Mucosa of rectum (tissue), 2 donors: ENCODE results near the gene MYO1D.
"Not testable (repeated sequence)": the region's sequence is repeated elsewhere in the genome, so short reads cannot be mapped to it uniquely, and the experiment has no call there.

Experiments
- H3K27ac ChIP-seq, 2 donors: one replicate each; pipeline ENCODE4 v1.7.0; 2013; ENCODE audit warnings: inconsistent platforms in 2 of 2, low read depth in 2 of 2, low read length in 2 of 2
- H3K27me3 ChIP-seq, 2 donors: one replicate each; pipeline ENCODE4 v1.7.0; 2013; ENCODE audit warnings: low read length in 2 of 2; ENCODE audit not compliant: control insufficient read depth in 2 of 2, insufficient read depth in 2 of 2
- H3K36me3 ChIP-seq, 2 donors: one replicate each; pipeline ENCODE4 v1.7.0; 2013; ENCODE audit warnings: low read length in 2 of 2; ENCODE audit not compliant: control insufficient read depth in 2 of 2, insufficient read depth in 2 of 2
- H3K4me1 ChIP-seq, 2 donors: one replicate each; pipeline ENCODE4 v1.7.0; 2013; ENCODE audit warnings: low read length in 2 of 2, mild to moderate bottlenecking in 1 of 2; ENCODE audit not compliant: control insufficient read depth in 2 of 2, insufficient read depth in 2 of 2
- H3K4me3 ChIP-seq, 2 donors: one replicate each; pipeline ENCODE4 v1.7.0; 2013; ENCODE audit warnings: low read length in 2 of 2
- H3K9ac ChIP-seq, 2 donors: one replicate each; pipeline ENCODE4 v1.7.0; 2013; ENCODE audit warnings: low read length in 2 of 2, low read depth in 1 of 2, mild to moderate bottlenecking in 1 of 2
- H3K9me3 ChIP-seq, 2 donors: one replicate each; pipeline ENCODE4 v1.7.0; 2013; ENCODE audit warnings: low read length in 2 of 2; ENCODE audit not compliant: control insufficient read depth in 2 of 2
- donor health status: healthy.
- donor health status: Normal muscosa, but diverticular disease.

Gene MYO1D

GRCh38 chr17:32755045-32755805 lies 121.7 kb downstream of the MYO1D start:
- no peaks in the 10 kb centered on the region for H3K9me3 ChIP-seq
- H3K9ac ChIP-seq, result no peak overlapping the region
- no peak overlapping the region for H3K4me3 ChIP-seq
- H3K27me3 ChIP-seq, result no peaks in the 10 kb centered on the region
- H3K4me1 ChIP-seq, result peaks cover 0 to 6% of the 10 kb centered on the region in 2 donors
- H3K27ac ChIP-seq, result no peak overlapping the region
- H3K36me3 ChIP-seq, result peaks cover 15 to 17% of the 10 kb centered on the region in 2 donors

- Histone ChIP-seq H3K4me1 (peaks cover 0 to 9% of the 10 kb centered on the region in 2 donors), H3K36me3 (peaks cover 10 to 13% of the 10 kb centered on the region in 2 donors), H3K27ac (no peak overlapping the region), H3K9me3 (no peaks in the 10 kb centered on the region), H3K4me3 (no peak overlapping the region), H3K27me3 (no peaks in the 10 kb centered on the region), H3K9ac (no peak overlapping the region)
Measured at GRCh38 chr17:32752934-32753333, 124.0 kb downstream of the MYO1D start.

GRCh38 chr17:32747856-32748255 lies 129.1 kb downstream of the MYO1D start:
- Histone ChIP-seq H3K4me3 (no peak overlapping the region), H3K9ac (no peak overlapping the region), H3K27me3 (no peaks in the 10 kb centered on the region), H3K27ac (no peak overlapping the region), H3K4me1 (peaks cover 0 to 3% of the 10 kb centered on the region in 2 donors), H3K36me3 (peaks cover 18 to 22% of the 10 kb centered on the region in 2 donors), H3K9me3 (no peaks in the 10 kb centered on the region)

DNA sequence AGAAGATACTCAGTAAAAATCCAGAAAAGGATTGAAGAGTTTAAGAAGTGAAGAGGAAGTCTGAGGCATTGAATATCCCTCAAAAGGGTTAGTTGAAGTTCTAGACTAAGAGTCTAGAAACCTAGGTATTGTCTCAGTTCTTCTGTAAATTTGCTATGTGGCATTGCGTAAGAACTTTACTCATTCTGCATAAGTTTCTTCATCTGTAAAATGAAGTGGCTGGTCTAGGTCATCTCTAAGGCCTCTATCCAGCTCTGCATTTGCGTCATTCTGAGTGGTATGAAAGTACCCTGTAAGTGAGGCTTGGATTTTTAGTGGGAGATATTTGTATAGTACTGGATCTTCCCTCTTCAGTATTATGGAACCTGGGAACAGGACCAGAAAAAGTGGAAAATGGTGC lies 130.2 kb downstream of the MYO1D start:
- Histone ChIP-seq H3K4me1 (peaks cover 0 to 3% of the 10 kb centered on the region in 2 donors), H3K27ac (no peak overlapping the region), H3K9ac (no peak overlapping the region), H3K27me3 (no peaks in the 10 kb centered on the region), H3K36me3 (peaks cover 22 to 28% of the 10 kb centered on the region in 2 donors), H3K9me3 (no peaks in the 10 kb centered on the region), H3K4me3 (no peak overlapping the region)

- H3K27me3 ChIP-seq, result no peaks in the 10 kb centered on the region
- peaks cover 22 to 31% of the 10 kb centered on the region in 2 donors for H3K36me3 ChIP-seq
- peaks cover 0 to 3% of the 10 kb centered on the region in 2 donors for H3K4me1 ChIP-seq
- H3K4me3 ChIP-seq, result no peak overlapping the region
- H3K9ac ChIP-seq, result no peak overlapping the region
- H3K9me3 ChIP-seq, result no peaks in the 10 kb centered on the region
- no peak overlapping the region for H3K27ac ChIP-seq
Measured at GRCh38 chr17:32746280-32746679, 130.6 kb downstream of the MYO1D start.

- no peaks in the 10 kb centered on the region for H3K27me3 ChIP-seq
- peaks cover 30 to 35% of the 10 kb centered on the region in 2 donors for H3K36me3 ChIP-seq
- H3K9ac ChIP-seq, result no peak overlapping the region
- H3K4me3 ChIP-seq, result no peak overlapping the region
- no peaks in the 10 kb centered on the region for H3K4me1 ChIP-seq
- H3K27ac ChIP-seq, result no peak overlapping the region
- H3K9me3 ChIP-seq, result no peaks in the 10 kb centered on the region
Measured at GRCh38 chr17:32742681-32743538, 134.0 kb downstream of the MYO1D start.

DNA sequence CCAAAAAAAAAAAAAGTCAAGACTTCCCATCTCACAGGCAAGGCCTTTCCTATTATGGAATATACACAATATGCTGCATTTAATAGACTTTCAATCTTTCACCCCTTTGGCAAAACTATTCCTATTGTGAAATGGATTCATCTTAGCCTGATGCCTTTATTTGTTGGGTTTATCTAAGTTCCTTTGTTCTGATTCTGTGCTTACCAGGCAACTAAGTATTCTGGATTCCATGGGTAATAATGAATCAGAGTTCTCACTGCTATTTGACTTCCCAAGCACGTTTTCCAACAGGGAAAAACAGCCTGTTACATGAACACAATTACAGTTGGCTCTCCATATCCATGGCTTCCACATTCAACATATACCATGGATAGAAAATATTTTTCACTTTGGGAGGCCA lies 135.5 kb downstream of the MYO1D start:
- H3K27me3 ChIP-seq, result no peaks in the 10 kb centered on the region
- no peaks in the 10 kb centered on the region for H3K4me1 ChIP-seq
- H3K9ac ChIP-seq, result no peak overlapping the region
- H3K9me3 ChIP-seq, result no peaks in the 10 kb centered on the region
- no peak overlapping the region for H3K27ac ChIP-seq
- H3K36me3 ChIP-seq, result peaks cover 34 to 37% of the 10 kb centered on the region in 2 donors
- no peak overlapping the region for H3K4me3 ChIP-seq

GRCh38 chr17:32739722-32740121 lies 137.2 kb downstream of the MYO1D start:
- no peak overlapping the region for H3K27ac ChIP-seq
- no peaks in the 10 kb centered on the region for H3K27me3 ChIP-seq
- no peaks in the 10 kb centered on the region for H3K4me1 ChIP-seq
- H3K9me3 ChIP-seq, result no peaks in the 10 kb centered on the region
- no peak overlapping the region for H3K4me3 ChIP-seq
- peaks cover 36 to 38% of the 10 kb centered on the region in 2 donors for H3K36me3 ChIP-seq
- H3K9ac ChIP-seq, result no peak overlapping the region

- not testable (repeated sequence) for H3K27ac ChIP-seq, H3K9me3 ChIP-seq, H3K4me1 ChIP-seq, H3K27me3 ChIP-seq, H3K4me3 ChIP-seq, H3K9ac ChIP-seq
- peaks cover 32 to 36% of the 10 kb centered on the region in 2 donors for H3K36me3 ChIP-seq
Measured at GRCh38 chr17:32739151-32739550, 137.8 kb downstream of the MYO1D start.

DNA sequence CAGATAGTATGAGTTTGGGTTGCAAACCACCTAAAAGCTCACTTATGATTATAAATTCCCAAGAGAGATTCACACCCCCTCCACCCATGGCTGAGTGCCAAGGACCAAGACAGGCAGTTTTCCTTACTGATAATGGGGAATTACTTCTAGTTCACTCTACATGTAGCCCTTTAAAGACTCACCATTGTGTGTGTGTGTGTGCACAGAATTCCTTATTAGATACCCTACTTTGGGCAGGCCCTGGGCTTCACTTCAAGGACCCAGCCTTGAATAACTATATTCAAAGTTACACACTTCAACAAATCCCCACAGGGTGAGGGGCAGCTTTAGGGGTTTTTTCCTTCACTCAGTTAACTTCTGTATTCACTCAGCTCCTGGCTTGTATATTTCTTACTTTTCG lies 143.5 kb downstream of the MYO1D start:
- Histone ChIP-seq H3K27me3 (no peaks in the 10 kb centered on the region), H3K36me3 (peaks cover 30 to 37% of the 10 kb centered on the region in 2 donors), H3K4me1 (no peaks in the 10 kb centered on the region), H3K4me3 (no peak overlapping the region), H3K27ac (no peak overlapping the region), H3K9me3 (peaks cover 0 to 3% of the 10 kb centered on the region in 2 donors), H3K9ac (no peak overlapping the region)
